ENCODE measurements around the gene PHF10.

Gene PHF10

GRCh38 chr6:169660751-169661390 is 63.4 kb downstream of the PHF10 start:
- TF ChIP-seq REST (IDR thresholded peaks at IDR 0.05; ENCODE audit: insufficient read depth in 1 of 2, low read depth in 2 of 2, low read length in 2 of 2) (no peak), FOXP2 (optimal IDR thresholded peaks at IDR 0.05; ENCODE audit: borderline replicate concordance, extremely low read depth, extremely low read length, insufficient read depth) (no peak), POLR2AphosphoS5 (IDR thresholded peaks at IDR 0.05; ENCODE audit: low read depth, low read length) (no peak), TAF1 (IDR thresholded peaks at IDR 0.05; ENCODE audit: borderline replicate concordance, insufficient read depth, low read length) (no peak), SIN3A (IDR thresholded peaks at IDR 0.05; ENCODE audit: borderline replicate concordance, insufficient read depth, low read length) (no peak)

GRCh38 chr6:169659820-169660610 is 64.3 kb downstream of the PHF10 start:
- TF ChIP-seq POLR2AphosphoS5 (IDR thresholded peaks at IDR 0.05; ENCODE audit: low read depth, low read length) = no peak
- TF ChIP-seq FOXP2 (optimal IDR thresholded peaks at IDR 0.05; ENCODE audit: borderline replicate concordance, extremely low read depth, extremely low read length, insufficient read depth) = no peak
- no peak for TF ChIP-seq TAF1 (IDR thresholded peaks at IDR 0.05; ENCODE audit: borderline replicate concordance, insufficient read depth, low read length)
- TF ChIP-seq SIN3A (IDR thresholded peaks at IDR 0.05; ENCODE audit: borderline replicate concordance, insufficient read depth, low read length) = no peak
- TF ChIP-seq REST (IDR thresholded peaks at IDR 0.05; ENCODE audit: insufficient read depth in 1 of 2, low read depth in 2 of 2, low read length in 2 of 2) = no peak

- TF ChIP-seq POLR2AphosphoS5 (IDR thresholded peaks at IDR 0.05; ENCODE audit: low read depth, low read length) (no peak), SIN3A (IDR thresholded peaks at IDR 0.05; ENCODE audit: borderline replicate concordance, insufficient read depth, low read length) (no peak), TAF1 (IDR thresholded peaks at IDR 0.05; ENCODE audit: borderline replicate concordance, insufficient read depth, low read length) (no peak), FOXP2 (optimal IDR thresholded peaks at IDR 0.05; ENCODE audit: borderline replicate concordance, extremely low read depth, extremely low read length, insufficient read depth) (no peak), REST (IDR thresholded peaks at IDR 0.05; ENCODE audit: insufficient read depth in 1 of 2, low read depth in 2 of 2, low read length in 2 of 2) (no peak)
Observed at GRCh38 chr6:169657284-169657610, 67.1 kb downstream of the PHF10 start.

GRCh38 chr6:169656546-169657283 is 67.6 kb downstream of the PHF10 start:
- TF ChIP-seq TAF1 (IDR thresholded peaks at IDR 0.05; ENCODE audit: borderline replicate concordance, insufficient read depth, low read length) (no peak), REST (IDR thresholded peaks at IDR 0.05; ENCODE audit: insufficient read depth in 1 of 2, low read depth in 2 of 2, low read length in 2 of 2) (no peak), SIN3A (IDR thresholded peaks at IDR 0.05; ENCODE audit: borderline replicate concordance, insufficient read depth, low read length) (no peak), FOXP2 (optimal IDR thresholded peaks at IDR 0.05; ENCODE audit: borderline replicate concordance, extremely low read depth, extremely low read length, insufficient read depth) (no peak), POLR2AphosphoS5 (IDR thresholded peaks at IDR 0.05; ENCODE audit: low read depth, low read length) (no peak)
